ENCODE results near the gene IGF2BP1.
"Not testable (repeated sequence)": the region's sequence is repeated elsewhere in the genome, so short reads cannot be mapped to it uniquely, and the experiment has no call there.

IGF2BP1 gene

DNA sequence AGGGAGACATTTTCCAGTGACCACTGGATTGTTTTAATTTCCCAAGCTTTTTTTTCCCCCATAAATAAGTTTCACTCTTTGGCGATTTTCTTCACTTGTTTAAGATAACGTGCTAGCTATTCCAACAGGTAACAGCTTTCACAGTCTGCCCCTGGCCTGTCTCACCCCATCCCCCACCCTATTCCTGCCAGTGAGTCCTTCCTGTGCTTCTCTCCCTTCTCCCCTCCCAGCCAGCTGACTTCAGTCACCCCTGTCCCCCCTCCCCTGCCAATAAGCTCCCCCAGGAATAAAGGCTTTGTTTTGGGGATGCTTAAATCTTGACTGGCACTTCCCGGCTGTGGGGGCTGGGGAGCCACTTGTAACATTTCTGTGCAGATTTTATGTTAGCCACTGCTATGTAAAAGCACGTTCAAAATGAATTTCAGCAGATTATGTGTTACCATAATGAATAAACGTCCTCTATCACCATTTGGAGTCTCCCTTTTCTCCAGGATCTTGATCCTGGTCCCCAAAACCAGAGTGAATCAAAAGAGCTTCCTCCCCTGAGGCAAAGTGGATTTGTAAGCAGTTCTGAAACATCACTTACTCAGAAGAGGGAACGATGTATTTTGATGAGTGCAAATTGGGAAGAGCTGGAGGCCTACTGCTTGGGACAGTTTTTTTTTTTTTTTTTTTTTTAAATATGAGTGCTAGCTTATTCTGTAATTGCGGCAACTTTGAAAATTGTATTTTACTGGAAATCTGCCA is 58.2 kb downstream of the IGF2BP1 start:
- no peak for DNase-seq

DNA sequence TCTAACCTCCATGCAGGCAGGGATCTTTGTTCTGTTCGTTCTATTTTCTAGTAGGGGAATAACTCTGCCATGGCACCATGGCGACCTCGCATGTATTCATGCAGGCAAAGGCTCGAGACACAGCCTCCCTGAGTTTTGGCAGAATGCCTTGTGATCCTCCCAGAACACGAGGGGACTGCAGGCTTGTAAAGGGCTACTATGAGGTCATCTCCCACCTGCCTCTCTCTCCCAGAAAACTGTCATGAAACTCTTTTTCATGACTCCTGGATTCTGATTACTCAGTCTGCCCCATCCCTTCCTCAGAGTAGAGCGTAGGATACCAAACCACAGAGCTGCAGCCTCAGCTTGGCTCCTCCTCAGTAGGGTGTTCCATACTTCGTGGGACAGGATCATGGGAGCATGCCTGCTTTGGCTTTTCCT is 64.3 kb downstream of the IGF2BP1 start:
- no peak for DNase-seq

DNA sequence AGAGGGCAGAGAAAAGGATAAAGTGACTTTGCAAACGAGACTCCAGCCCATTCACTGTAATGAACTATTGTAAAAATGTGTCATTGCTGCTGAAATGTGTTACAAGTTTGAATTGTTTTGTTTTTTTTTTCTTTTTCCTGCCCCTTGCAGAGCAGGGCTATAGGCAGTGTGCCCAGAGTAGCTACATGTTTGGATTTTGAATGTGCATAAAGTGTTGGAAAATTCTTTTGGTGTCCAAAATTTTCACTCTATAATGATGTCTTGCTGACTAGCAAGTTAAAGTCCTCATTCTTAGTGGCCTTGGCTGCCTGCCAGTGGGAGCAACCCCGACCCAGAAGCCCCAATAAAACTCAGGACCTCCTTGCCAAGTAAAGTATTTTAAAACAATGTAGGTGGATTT is 66.5 kb downstream of the IGF2BP1 start:
- no peak for DNase-seq

DNA sequence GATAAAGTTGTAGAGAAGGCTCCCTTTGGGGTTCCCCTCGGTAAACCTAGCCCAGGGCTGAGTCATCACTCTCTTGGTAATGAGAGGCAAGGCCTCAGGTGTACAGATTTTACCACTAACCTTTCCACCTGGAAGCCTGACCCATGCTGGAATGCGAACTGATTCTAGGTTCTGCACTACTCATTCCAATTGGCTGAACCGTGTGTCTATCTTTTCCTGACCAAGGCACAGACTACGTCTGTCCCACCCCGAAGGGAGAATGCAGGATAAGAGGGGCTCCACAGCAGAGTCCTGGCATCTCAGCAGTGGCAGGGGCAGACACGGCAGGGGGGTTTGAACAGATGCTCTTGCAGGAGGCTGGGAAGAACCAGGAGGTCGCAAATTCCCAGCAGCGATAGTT is 70.0 kb downstream of the IGF2BP1 start:
- DNase-seq: no peak

DNA sequence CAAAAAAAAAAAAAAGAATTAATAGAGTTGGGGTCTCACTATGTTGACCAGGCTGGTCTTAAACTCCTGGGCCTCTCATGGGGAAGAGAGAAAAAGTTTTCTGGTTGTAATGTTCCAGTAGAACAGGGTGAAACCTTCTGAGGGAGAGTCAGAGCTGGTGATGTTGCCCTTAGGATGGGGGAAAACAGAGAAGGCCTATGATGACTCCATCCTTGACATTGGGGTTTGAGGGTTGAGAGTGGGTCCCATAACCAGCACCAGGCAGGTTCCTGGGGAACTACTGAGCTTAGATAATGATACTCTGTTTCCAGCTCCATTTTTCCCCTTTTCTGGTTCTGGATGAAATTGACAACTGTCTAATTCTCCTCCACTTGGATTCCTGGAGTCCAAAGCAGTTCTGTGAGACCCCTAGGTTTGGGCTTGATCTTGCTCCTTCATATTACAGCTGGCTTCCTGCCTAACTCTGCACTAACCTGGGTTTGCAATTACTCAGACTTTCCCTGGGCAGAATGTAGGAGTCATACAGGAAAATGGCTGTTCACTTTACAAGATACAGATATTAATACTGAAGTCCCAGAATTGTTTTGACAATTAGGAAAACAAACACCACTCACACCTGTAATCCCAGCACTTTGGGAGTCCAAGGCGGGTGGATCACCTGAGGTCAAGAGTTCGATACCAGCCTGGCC is 72.5 kb downstream of the IGF2BP1 start:
- DNase-seq: no peak

DNA sequence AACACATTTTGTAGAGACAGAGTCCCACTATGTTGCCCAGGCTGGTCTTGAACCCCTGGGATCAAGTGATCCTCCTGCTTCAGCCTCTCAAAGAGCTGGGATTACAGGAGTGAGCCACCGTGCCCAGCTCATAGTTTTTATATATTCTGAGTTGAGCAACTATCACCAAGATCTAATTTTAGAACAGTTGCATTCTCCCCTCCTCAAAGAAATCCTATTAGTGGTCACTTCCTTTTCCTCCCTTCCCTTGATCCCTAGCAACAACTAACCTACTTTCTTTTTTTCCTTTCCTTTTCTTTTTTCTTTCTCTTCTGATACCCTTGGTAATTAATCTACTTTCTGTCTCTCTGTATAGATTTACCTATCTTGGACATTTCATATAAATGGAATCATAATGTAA is 73.9 kb downstream of the IGF2BP1 start:
- no peak for DNase-seq

DNA sequence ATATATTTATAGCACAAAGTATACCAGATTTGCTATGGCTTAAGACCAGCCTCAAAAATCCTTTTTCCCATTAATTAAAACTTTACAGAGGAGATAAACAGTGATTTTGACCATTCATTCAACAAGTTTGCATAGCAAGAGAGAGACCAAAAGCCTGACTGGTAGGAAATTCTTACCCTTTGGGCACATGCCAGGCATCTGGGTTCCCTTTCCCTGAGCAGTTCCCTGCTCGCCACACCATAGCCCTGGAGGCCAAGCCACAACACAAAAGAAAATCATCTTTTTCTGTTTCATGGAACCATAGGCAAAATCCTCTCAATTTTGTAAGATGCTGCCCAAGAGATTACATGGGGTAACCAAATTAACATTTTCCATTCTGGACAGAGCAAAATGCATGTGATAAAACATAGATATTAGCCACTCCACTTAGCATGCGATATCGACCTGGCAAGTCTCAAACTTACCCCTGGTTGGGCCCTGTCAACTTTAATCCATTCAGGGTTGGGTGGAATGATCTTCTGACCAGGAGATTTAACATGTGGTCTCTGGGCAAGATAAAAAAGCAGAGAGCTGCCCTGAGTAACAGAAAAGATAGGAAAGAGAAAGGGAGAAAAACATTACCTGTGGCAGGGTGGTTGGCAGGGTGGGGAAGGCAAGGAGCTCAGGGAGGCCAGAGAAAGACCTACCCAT is 77.8 kb downstream of the IGF2BP1 start:
- no peak for DNase-seq

DNA sequence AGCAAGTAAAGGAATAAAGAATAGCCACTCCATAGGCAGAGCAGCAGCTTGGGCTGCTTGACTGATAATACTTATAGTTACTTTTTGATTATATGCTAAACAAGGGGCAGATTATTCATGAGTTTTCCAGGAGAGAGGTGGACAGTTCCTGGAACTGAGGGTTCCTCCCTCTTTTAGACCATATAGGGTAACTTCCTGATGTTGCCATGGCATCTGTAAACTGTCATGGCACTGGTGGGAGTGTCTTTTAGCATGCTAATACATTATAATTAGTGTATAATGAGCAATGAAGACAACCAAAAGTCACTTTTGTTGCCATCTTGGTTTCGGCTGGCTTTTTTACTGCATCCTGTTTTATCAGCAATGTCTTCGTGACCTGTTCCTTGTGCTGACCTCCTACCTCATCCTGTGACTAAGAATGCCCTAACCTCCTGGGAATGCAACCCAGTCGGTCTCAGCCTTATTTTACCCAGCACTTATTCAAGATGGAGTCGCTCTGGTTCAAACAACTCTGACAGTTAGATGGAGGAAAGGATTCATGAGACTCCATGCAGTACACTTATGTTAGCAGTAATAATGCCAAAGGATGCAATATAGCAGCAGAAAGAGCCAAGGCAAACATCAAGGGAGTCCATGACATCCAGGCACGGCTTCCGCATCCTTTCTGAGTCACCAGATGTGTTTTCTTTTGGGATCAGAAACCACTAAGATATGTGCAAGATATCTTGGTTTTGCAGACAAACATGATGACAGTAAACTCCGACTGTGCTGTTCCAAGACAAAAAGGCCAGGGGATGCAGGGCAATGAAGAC is 79.6 kb downstream of the IGF2BP1 start:
- DNase-seq: no peak

DNA sequence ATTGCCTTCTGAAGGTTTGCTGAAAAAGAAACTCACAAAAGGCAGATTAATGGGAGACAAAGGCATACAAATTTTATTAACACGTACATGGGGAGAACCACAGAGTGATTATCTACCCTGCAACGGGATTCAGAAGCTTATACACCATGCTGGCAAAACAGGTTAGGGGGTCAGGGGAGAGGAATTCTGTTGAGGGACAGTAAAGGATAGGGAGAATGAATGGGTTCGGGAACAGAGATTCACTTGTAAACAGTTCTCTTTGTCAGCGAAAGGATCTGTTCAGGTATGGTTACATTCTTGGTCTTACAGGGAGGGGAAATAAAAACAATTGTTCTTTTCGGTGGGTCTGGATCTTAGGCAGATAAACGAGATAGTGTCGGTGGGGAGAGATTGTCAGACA is 81.1 kb downstream of the IGF2BP1 start:
- no peak for DNase-seq

DNA sequence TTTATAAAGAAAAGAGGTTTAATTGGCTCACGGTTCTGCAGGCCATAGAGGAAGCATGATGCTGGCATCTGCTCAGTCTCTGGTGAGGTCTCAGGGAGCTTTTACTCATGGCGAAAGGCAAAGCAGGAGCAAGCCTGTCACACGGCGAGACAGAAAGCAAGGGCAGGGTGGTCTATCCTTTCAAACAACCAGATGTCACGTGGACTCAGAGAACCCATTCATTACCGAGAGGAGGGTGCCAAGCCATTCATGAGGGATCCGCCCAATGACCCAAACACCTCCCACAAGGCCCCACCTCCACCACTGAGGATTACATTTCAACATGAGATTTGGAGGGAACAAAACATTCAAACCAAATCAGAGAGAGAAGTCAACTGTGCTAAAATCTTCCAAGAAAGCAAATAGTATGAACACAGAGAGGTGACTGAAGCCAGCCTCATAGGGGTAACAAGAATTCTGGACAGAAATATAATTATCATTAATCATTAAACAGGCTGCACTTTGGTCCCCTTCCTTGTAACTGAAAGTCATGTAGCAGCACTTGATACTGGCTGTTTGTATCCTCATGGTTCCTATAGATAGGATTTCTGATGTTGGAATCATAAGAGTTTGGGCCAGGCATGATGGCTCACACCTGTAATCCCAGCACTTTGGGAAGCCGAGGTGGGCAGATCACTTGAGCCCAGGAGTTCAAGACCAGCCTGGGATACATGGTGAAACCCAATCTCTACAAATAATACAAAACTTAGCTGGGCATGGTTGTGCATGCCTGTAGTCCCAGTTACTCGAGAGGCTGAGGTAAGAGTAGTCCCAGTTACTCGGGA is 82.9 kb downstream of the IGF2BP1 start:
- no peak for DNase-seq

DNA sequence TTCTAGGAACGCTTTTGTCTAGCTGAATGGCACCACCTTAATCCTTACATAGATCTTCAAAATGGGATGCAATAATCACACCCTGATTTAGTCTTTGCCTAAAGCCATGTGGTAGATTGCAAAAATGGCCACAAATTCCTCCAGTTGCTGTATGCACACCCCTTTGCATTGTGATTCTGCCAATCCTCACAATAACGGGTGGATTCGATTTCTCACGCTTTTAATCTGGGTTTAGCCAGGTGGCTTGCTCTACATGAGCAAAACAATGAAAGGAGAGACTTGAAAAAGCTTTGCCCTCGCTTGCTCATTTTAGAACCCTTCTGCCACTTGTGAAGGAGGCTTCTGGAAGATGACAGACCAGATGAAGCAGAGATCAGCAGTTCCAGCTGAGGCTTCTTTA is 85.0 kb downstream of the IGF2BP1 start:
- DNase-seq: no peak

DNA sequence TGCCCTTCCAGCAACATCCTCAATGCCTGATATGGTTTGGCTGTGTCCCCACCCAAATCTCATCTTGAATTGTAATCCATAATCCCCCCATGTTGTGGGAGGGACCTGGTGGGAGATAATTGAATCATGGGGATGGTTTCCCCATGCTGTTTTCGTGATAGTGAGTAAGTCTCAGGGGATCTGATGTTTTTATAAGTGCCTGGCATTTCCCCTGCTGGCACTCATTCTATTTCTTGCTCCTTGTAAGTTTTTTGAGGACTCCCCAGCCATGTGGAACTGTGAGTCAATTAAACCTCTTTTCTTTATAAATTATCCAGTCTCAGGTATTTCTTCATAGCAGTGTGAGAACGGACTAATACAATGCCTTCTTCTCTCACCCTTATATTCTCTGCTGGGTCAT is 87.9 kb downstream of the IGF2BP1 start:
- DNase-seq: not testable (repeated sequence)

DNA sequence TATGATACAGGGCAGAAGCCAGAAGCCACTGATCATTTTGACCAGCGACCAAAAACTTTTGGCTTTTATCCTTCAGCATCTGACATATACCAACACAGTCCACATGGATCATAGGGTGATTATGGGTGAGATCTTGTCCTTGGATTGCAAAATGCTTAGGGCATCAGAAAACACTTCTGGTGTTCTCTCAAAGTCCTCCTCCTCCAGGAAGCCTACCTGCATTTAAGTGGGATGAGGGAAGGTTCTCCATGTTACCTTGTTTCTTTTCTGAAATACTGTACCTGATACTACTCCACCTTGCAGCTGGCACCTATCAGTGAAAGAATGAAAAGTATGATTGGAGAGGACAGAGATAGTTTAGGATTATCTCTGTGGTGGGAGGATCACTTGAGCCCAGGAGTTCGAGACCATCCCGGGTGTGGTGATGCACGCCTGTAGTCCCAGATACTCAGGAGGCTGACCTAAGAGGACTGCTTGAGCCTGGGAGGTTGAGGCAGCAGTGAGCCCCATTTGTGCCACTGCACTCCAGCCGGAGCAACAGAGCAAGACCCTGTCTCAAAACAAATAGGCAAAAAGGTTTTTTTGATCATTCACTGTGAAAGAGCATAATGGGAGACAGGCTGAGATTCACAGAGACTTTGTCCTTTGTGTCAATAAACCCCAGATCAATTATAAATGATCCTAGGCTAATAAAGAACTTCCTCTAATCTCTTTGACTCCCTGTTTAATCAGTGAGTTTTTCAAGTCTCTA is 88.6 kb downstream of the IGF2BP1 start:
- DNase-seq: no peak

DNA sequence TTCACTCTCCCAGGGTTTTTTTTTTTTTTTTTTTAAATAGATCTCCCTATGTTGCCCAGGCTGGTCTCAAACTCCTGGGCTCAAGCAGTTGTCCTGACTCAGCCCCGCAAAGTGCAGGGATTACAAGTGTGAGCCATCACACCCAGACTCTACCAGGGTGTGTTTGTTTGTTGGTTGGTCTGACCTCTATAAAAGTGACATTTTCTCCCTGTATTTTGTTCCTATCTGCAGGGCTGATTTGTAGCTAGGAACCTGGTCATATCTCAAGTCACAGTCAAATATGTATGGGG is 89.1 kb downstream of the IGF2BP1 start:
- DNase-seq: no peak

DNA sequence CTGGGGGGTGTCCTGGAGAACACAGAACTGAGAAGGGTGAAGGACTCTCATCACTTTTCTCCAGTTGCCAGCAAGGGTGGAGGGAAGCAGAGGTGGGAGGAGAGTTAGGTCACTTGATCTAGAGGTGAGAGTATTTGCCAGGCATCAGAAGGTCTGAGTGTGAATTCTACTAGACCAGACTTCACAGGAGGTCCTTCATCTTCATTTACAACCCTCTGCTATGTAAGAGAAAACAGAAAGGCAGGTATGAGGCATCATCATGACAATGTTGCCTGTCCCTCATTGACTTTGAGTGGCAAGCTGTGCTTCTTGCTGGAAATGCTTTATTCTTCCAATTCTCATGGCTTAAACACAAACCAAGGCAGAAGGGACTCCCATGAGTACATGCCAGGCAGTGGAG is 89.5 kb downstream of the IGF2BP1 start:
- DNase-seq: no peak

DNA sequence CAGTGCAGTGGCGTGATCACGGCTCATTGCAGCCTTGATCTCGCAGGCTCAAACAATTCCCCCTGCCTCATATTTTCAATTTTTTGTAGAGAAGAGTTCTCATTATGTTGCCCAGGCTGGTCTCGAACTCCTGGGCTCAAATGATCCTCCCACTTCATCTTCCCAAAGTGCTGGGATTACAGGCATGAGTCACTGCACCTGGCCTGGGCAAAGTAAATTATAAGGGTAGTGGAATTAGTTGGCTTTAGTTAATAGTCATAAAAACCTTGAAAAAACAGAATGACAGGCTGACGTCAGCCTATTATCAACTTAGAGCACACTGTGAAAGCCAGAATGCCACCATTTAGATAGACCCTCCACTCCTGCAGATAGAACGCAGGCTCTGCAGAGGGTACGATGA is 91.9 kb downstream of the IGF2BP1 start:
- no peak for DNase-seq

DNA sequence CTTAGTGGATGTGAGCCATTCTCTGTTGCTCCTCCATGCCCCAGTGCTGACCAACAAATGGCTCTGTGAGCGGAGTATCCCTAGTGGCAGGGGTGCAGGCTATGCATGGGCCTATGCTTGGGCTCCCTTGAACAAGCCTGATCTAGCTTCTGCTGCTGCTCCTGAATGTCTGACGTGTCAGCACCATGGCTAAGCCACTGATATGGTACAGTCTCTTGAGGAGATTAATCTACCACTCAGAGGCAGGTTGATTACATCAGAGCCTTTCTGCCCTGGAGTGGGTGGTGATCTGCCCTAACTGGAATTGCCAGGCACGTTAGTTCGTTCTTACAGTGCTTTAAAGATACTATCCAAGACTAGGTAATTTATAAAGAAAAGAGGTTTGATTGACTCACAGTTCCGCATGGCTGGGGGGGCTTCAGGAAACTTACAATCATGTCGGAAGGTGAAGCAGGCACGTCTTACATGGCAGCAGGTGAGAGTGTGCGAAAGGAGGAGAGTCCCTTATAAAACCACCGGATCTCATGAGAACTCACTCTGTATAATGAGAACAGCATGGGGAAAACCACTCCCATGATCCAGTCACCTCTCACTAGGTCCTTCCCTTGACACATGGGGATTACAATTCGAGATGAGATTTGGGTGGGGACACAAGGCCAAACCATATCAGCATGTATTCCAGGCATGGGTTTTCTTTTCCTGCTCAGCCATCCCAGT is 93.9 kb downstream of the IGF2BP1 start:
- DNase-seq: no peak

DNA sequence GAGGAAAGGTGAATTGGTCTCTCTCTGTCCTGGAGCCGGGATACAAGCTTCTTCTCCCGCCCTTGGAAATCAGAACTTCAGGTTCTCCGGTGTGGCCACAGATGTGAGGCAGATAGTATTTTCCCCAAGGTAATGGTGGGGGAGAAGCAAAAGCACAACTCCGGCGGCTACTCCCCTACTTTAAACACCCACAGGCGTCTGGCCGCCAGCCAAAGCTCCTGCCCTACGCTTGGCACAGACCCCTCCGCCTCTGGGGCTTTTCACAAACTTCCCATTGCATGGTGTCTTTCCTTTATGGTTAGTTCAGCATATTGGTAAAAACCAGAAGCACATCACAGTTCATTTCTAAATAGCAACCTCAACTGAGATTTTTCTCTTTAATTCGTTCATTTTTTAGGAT is 95.9 kb downstream of the IGF2BP1 start:
- DNase-seq: no peak

DNA sequence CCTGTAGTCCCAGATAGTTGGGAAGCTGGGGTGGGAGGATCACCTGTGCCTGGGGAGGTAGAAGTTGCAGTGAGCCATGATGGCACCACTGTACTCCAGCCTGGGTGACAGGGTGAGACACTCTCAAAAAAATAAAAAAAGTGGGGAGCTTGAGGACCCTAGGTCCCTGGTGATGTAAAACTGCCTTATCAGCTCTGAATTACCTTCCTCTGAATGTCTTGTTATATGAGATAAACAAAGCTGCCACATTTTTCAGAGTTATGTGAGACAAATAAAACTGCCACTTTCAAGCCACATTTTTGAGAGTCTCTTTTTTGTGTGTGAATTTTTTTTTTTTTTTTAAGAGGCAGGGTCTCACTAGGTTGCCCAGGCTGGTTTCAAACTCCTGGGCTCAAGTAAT is 103.4 kb downstream of the IGF2BP1 start:
- no peak for DNase-seq

DNA sequence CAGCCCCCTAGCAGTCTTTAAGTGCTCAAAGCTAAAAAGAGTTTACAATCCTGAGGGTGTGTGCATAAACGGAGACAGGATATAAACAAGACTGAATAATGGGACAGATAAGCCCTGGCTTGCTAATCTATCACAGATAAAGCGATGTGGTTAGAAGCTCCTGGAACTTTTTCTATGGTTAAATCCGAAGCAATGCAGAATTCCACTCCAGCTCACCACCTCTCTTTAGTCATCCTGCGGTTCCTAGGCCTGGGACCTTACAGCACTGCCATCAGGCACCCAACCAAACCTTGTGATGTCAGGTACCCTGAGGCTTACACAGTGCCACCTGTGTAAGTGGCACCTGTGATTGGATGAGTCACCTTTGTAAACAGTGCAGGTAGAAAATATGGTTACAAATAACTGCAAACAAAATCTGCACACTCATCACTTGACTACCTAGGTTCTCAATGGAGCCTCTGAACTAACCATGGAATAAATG is 103.9 kb downstream of the IGF2BP1 start:
- no peak for DNase-seq

DNA sequence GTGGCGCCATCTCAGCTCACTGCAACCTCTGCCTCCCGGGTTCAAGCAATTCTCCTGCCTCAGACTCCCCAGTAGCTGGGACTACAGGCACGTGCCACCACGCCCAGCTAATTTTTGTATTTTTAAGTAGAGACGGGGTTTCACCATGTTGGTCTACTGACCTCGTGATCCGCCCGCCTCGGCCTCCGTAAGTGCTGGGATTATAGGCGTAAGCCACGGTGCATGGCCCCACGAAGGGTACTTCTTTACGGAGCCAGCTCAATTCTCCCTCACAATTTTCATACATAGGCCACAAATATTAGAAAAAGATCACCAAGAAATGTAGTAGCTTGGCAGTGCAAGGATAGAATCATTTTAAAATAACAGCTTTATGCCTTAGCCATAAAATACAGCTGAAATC is 106.2 kb downstream of the IGF2BP1 start:
- not testable (repeated sequence) for DNase-seq
